ENCODE results near the gene ZFP64. TPM values are rescaled to one million over a fixed set of nuclear protein-coding genes. Genes with fewer than 3 reads are reported as not detected.

Gene ZFP64
- total RNA-seq, 1 donor from 2014 or later, result 23.6 TPM

DNA sequence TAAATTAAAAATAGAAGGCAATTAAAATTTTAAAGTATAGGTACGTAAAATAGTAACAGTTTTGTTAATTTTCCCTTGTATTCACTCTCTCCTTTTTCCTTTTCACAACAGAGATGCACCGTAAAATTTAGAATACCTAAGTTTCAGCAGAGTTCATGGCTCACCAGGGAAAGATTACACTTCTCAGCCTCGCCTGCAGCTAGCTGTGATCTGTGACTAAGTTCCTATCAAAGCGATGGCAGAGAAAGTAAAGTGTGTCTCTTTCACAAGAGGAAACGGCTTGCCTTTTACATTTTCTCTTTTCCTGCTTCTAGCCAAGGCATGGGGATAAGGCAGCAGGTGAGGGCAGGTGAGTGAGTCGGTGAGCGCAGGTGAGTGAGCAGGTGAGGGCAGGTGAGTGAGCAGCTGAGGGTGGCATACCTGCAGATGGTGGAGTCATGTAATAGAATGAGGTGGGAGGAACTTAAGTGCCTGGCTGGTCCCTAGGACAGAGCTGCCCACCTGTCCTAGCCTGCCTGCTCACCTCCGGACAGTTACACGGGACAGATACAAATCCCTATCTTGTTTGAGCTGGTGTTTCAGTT, 30.9 kb downstream of the ZFP64 start:
- Mint-ChIP-seq H3K4me3 (no peak overlapping the region), H3K27me3 (ENCODE audit: low read depth) (no peaks in the 10 kb centered on the region), H3K4me1 (no peaks in the 10 kb centered on the region), H3K27ac (no peak overlapping the region), H3K36me3 (peaks cover 68% of the 10 kb centered on the region), H3K9me3 (peaks cover 28% of the 10 kb centered on the region)
- TF ChIP-seq, protein P1, sequence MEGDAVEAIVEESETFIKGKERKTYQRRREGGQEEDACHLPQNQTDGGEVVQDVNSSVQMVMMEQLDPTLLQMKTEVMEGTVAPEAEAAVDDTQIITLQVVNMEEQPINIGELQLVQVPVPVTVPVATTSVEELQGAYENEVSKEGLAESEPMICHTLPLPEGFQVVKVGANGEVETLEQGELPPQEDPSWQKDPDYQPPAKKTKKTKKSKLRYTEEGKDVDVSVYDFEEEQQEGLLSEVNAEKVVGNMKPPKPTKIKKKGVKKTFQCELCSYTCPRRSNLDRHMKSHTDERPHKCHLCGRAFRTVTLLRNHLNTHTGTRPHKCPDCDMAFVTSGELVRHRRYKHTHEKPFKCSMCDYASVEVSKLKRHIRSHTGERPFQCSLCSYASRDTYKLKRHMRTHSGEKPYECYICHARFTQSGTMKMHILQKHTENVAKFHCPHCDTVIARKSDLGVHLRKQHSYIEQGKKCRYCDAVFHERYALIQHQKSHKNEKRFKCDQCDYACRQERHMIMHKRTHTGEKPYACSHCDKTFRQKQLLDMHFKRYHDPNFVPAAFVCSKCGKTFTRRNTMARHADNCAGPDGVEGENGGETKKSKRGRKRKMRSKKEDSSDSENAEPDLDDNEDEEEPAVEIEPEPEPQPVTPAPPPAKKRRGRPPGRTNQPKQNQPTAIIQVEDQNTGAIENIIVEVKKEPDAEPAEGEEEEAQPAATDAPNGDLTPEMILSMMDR (IDR thresholded peaks at IDR 0.05; ENCODE audit: unreplicated experiment), result no peak
- no peak for DNase-seq (ENCODE audit: low spot score in 2 of 2, unreplicated experiment in 2 of 2)

DNA sequence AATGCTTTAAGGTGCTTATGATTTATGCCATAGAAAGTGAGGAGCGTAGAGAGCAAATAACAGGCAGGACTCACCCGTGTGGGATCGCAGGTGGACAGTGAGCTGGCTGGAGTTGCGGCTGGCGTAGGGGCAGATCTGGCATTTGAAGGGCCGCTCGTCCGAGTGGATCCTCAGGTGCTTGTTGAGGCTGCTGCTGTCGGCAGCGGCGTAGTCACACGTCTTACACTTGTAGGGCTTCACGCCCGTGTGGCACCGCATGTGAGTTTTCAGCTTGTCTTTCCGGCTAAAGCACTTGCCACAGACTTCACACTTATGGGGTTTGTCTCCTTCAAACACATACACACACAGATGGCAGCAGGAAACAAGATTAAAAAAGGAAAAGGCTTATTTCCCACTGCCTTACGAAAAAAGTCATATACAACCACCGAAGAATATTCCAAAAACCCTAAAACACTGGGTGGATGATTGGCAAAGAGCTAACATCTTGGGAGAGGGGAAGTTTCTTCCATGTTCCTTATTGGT, 31.5 kb downstream of the ZFP64 start:
- H3K27ac Mint-ChIP-seq, result no peak overlapping the region
- H3K4me1 Mint-ChIP-seq, result no peaks in the 10 kb centered on the region
- H3K36me3 Mint-ChIP-seq, result peaks cover 66% of the 10 kb centered on the region
- H3K9me3 Mint-ChIP-seq, result peaks cover 23% of the 10 kb centered on the region
- DNase-seq (ENCODE audit: low spot score in 2 of 2, unreplicated experiment in 2 of 2), result no peak
- no peaks in the 10 kb centered on the region for H3K27me3 Mint-ChIP-seq (ENCODE audit: low read depth)
- TF ChIP-seq, protein P1 (IDR thresholded peaks at IDR 0.05; ENCODE audit: unreplicated experiment), result no peak
- no peak overlapping the region for H3K4me3 Mint-ChIP-seq

DNA sequence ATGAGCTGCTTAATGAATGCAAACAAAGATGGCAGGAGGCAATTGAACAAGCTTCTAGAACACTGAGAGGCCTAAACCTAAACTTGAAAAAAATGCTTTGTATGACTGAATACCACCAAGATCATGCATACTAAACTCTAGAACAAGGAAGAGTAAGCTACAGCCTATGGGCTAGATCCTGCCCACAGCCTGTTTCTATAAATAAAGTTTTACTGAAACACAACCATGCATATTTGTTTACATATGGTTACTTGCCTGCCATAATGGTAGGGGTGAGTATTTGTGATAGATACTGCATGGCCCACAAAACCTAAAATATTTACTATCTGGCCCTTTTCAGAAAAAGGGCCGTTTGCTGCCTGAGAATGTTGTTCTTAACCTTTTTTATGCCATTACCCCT, 37.0 kb downstream of the ZFP64 start:
- Mint-ChIP-seq H3K27ac (no peak overlapping the region), H3K36me3 (peaks cover 55% of the 10 kb centered on the region), H3K4me3 (no peak overlapping the region), H3K4me1 (no peaks in the 10 kb centered on the region), H3K9me3 (peaks cover 23% of the 10 kb centered on the region), H3K27me3 (ENCODE audit: low read depth) (no peaks in the 10 kb centered on the region)
- DNase-seq (ENCODE audit: low spot score in 2 of 2, unreplicated experiment in 2 of 2), result no peak
- TF ChIP-seq, protein P1 (IDR thresholded peaks at IDR 0.05; ENCODE audit: unreplicated experiment), result no peak

DNA sequence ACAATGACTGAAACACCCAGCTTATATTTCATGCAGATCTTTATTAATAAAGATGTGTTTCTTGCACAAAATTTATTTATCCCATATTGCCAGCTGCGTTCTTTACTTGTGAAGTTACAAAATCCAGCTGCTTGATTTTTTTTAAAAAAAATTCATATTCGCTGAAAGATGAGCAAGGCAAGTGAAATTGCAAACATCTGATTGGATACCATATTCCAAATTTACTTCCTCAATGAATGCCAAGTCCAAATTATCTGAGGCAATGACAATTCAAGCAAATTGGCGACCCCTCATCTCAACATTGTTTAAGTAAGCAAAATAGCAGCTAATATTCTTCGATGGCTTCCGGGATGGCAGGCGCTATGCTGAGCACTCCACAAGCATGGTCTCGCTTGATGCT, 37.7 kb downstream of the ZFP64 start:
- TF ChIP-seq, protein P1 (IDR thresholded peaks at IDR 0.05; ENCODE audit: unreplicated experiment), result no peak
- H3K36me3 Mint-ChIP-seq, result peaks cover 49% of the 10 kb centered on the region
- no peak overlapping the region for H3K27ac Mint-ChIP-seq
- H3K4me3 Mint-ChIP-seq, result no peak overlapping the region
- peaks cover 22% of the 10 kb centered on the region for H3K9me3 Mint-ChIP-seq
- no peaks in the 10 kb centered on the region for H3K4me1 Mint-ChIP-seq
- H3K27me3 Mint-ChIP-seq (ENCODE audit: low read depth), result no peaks in the 10 kb centered on the region
- DNase-seq (ENCODE audit: low spot score in 2 of 2, unreplicated experiment in 2 of 2), result no peak

DNA sequence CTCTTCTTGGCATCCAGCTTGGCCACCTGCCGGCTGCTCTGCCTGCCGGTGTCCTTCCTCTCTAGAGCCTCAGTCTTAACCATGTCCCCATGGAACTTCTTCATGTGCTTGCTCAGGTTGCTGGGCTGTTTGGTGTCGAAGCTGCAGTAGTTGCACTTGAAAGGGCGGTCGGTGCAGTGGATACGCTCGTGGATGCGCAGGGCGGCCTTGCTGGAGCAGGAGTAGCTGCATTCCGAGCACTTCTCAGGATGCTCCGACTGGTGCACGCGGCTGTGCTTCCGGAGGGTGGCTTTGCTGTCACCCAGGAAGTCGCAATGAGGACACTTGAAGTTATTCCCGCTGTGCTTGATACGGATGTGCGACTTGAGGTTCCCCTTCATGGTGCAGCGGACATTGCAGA, 38.7 kb downstream of the ZFP64 start:
- Mint-ChIP-seq H3K36me3 (peaks cover 39% of the 10 kb centered on the region), H3K9me3 (peaks cover 14% of the 10 kb centered on the region), H3K4me3 (no peak overlapping the region), H3K27ac (no peak overlapping the region), H3K27me3 (ENCODE audit: low read depth) (no peaks in the 10 kb centered on the region), H3K4me1 (no peaks in the 10 kb centered on the region)
- no peak for DNase-seq (ENCODE audit: low spot score in 2 of 2, unreplicated experiment in 2 of 2)
- TF ChIP-seq, protein P1 (IDR thresholded peaks at IDR 0.05; ENCODE audit: unreplicated experiment), result no peak
